ENCODE data around the gene CENPF.

GRCh38 chr1:214638997-214639396, 36.0 kb downstream of the CENPF start:
- no peak for TF ChIP-seq CTCF (IDR thresholded peaks at IDR 0.05 in 8 of 11, conservative IDR thresholded peaks at IDR 0.05 in 3 of 11)
- no peak for TF ChIP-seq POLR2A (IDR thresholded peaks at IDR 0.05)
